Activated naive CD8-positive, alpha-beta T cell treated with anti-CD3 and anti-CD28 coated beads, Interleukin-2, amount 10 ng/mL, durations not matched to agents 7 days and 5 days (primary cell): ENCODE results near the gene LIM2. TPM values are rescaled to one million over a fixed set of nuclear protein-coding genes. Genes with fewer than 3 reads are reported as not detected.

Experiments used
- ATAC-seq: fragments of 150-1000 bp; cut with Tn5 transposase; one replicate; pipeline ENCODE4 v1.10.0; 2021; ENCODE audit warnings: low read depth, moderate library complexity
- POLR2A ChIA-PET: fragments of 350-600 bp; sonication (Branson Sonifier 250); formaldehyde crosslinking; loops from one replicate; lab custom pipeline; 2021; ENCODE audit warnings: antibody characterized with exemption; lab: Charles Lee
- DNase-seq: peaks from one replicate; pipeline ENCODE4 v3.0.0; 2021
- H3K27ac Mint-ChIP-seq: one replicate; pipeline ENCODE4 v1.8.0; 2022; ENCODE audit warnings: mild to moderate bottlenecking, mixed read lengths
- H3K27me3 Mint-ChIP-seq: one replicate; pipeline ENCODE4 v1.8.0; 2022; ENCODE audit warnings: mild to moderate bottlenecking, moderate library complexity, mixed read lengths
- H3K36me3 Mint-ChIP-seq: one replicate; pipeline ENCODE4 v1.8.0; 2021; ENCODE audit warnings: mild to moderate bottlenecking, mixed read lengths
- H3K4me1 Mint-ChIP-seq: one replicate; pipeline ENCODE4 v1.8.0; 2021; ENCODE audit warnings: mixed read lengths
- H3K4me3 Mint-ChIP-seq: one replicate; pipeline ENCODE4 v1.8.0; 2022; ENCODE audit warnings: mild to moderate bottlenecking, moderate library complexity, mixed read lengths
- H3K9me3 Mint-ChIP-seq: one replicate; pipeline ENCODE4 v1.8.0; 2021; ENCODE audit warnings: mixed read lengths
- total RNA-seq, 2 experiments: library from RNA; stranded (reverse); gene quantifications; one replicate each; pipeline ENCODE4 v1.2.3, GENCODE V29; 2021

LIM2 gene
- total RNA-seq, 2 experiments from 2014 or later, result not detected

GRCh38 chr19:51338563-51339312, 49.0 kb downstream of the LIM2 start:
- peak; percentile 74 for ATAC-seq
- H3K27me3 Mint-ChIP-seq, result peaks cover 16% of the 10 kb centered on the region
- POLR2A ChIA-PET, result interaction anchor here (1.0 to 1.4 kb wide), 3 partner anchors 34 to 82 kb away, joined by 3 to 4 read pairs (median 3); partner anchors contain the start of gene NKG7

GRCh38 chr19:51337861-51338562, 49.8 kb downstream of the LIM2 start:
- ATAC-seq, result no peak
- H3K4me1 Mint-ChIP-seq, result peaks cover 15% of the 10 kb centered on the region
- H3K4me3 Mint-ChIP-seq, result peak overlapping the region; percentile 97
- no peaks in the 10 kb centered on the region for H3K36me3 Mint-ChIP-seq
- peak overlapping the region; percentile 49 for H3K27ac Mint-ChIP-seq
- DNase-seq, result no peak
- POLR2A ChIA-PET, result no interaction called here
- no peaks in the 10 kb centered on the region for H3K9me3 Mint-ChIP-seq
- peaks cover 16% of the 10 kb centered on the region for H3K27me3 Mint-ChIP-seq

More at GRCh38 chr19:51338563-51339312, 49.0 kb downstream of the LIM2 start:
- Mint-ChIP-seq H3K4me3 (peak overlapping the region; percentile 97), H3K4me1 (peaks cover 16% of the 10 kb centered on the region), H3K9me3 (no peaks in the 10 kb centered on the region), H3K27ac (peak overlapping the region; percentile 62), H3K36me3 (no peaks in the 10 kb centered on the region)
- peak; percentile 94 for DNase-seq

GRCh38 chr19:51337141-51337860, 50.5 kb downstream of the LIM2 start:
- peaks cover 12% of the 10 kb centered on the region for H3K4me1 Mint-ChIP-seq
- H3K9me3 Mint-ChIP-seq, result no peaks in the 10 kb centered on the region
- ATAC-seq, result no peak
- no peak for DNase-seq
- peaks cover 14% of the 10 kb centered on the region for H3K27me3 Mint-ChIP-seq
- H3K36me3 Mint-ChIP-seq, result no peaks in the 10 kb centered on the region
- POLR2A ChIA-PET, result interaction anchor here (0.6 kb wide), 1 partner anchor 1414 kb away, joined by 3 read pairs; no protein-coding TSS in a partner anchor
- H3K27ac Mint-ChIP-seq, result no peak overlapping the region
- H3K4me3 Mint-ChIP-seq, result no peak overlapping the region

- Mint-ChIP-seq H3K36me3 (peaks cover 1% of the 10 kb centered on the region), H3K9me3 (peaks cover 2% of the 10 kb centered on the region), H3K27me3 (peaks cover 8% of the 10 kb centered on the region), H3K4me3 (no peak overlapping the region), H3K4me1 (peaks cover 5% of the 10 kb centered on the region), H3K27ac (no peak overlapping the region)
- POLR2A ChIA-PET, result interaction anchor here (0.6 to 0.7 kb wide), 2 partner anchors 123 to 783 kb away, joined by 3 to 5 read pairs; no protein-coding TSS in a partner anchor
- DNase-seq (no peak), ATAC-seq (no peak)
Observed at GRCh38 chr19:51333836-51334460, 53.8 kb downstream of the LIM2 start.

- DNase-seq (no peak), ATAC-seq (no peak)
- POLR2A ChIA-PET, result no interaction called here
- Mint-ChIP-seq H3K27me3 (peaks cover 23% of the 10 kb centered on the region), H3K36me3 (peaks cover 1% of the 10 kb centered on the region), H3K27ac (no peak overlapping the region), H3K4me3 (no peak overlapping the region), H3K4me1 (peaks cover 5% of the 10 kb centered on the region), H3K9me3 (peaks cover 2% of the 10 kb centered on the region)
Observed at GRCh38 chr19:51331716-51332115, 56.1 kb downstream of the LIM2 start.

GRCh38 chr19:51331193-51331592, 56.6 kb downstream of the LIM2 start:
- no peak for ATAC-seq

GRCh38 chr19:51330366-51330765, 57.4 kb downstream of the LIM2 start:
- H3K4me3 Mint-ChIP-seq, result no peak overlapping the region
- peaks cover 1% of the 10 kb centered on the region for H3K36me3 Mint-ChIP-seq
- peaks cover 11% of the 10 kb centered on the region for H3K4me1 Mint-ChIP-seq
- ATAC-seq (no peak), DNase-seq (no peak)
- POLR2A ChIA-PET, result interaction anchor here (0.6 kb wide), 1 partner anchor 41 kb away, joined by 3 read pairs; no protein-coding TSS in a partner anchor
- H3K9me3 Mint-ChIP-seq, result peaks cover 2% of the 10 kb centered on the region
- peaks cover 31% of the 10 kb centered on the region for H3K27me3 Mint-ChIP-seq
- no peak overlapping the region for H3K27ac Mint-ChIP-seq

More at GRCh38 chr19:51331193-51331592, 56.6 kb downstream of the LIM2 start:
- Mint-ChIP-seq H3K36me3 (peaks cover 1% of the 10 kb centered on the region), H3K27ac (no peak overlapping the region), H3K27me3 (peaks cover 27% of the 10 kb centered on the region), H3K4me1 (peaks cover 5% of the 10 kb centered on the region), H3K4me3 (no peak overlapping the region), H3K9me3 (peaks cover 2% of the 10 kb centered on the region)
- no peak for DNase-seq
- POLR2A ChIA-PET, result interaction anchor here (0.6 kb wide), 1 partner anchor 41 kb away, joined by 3 read pairs; no protein-coding TSS in a partner anchor

Other genes with a start within 250 kb of the LIM2 start
- gene SIGLEC7, start 245.7 kb downstream of the LIM2 start, total RNA-seq, result under 1 TPM; 0.33 to 0.40 TPM
- gene CD33, start 162.9 kb downstream of the LIM2 start, total RNA-seq, result 10 to 100 TPM in 1 of 2 experiments, 1 to 10 TPM in 1; 7.7 to 10.6 TPM
- not detected for gene SIGLECL1, start 136.9 kb downstream of the LIM2 start, total RNA-seq
- gene IGLON5, start 76.3 kb downstream of the LIM2 start, total RNA-seq, result under 1 TPM in 1 of 2 experiments, not detected in 1; 0.11 TPM
- under 1 TPM; 0.62 to 0.94 TPM for gene VSIG10L, start 45.8 kb downstream of the LIM2 start, total RNA-seq
- gene ETFB, start 21.6 kb downstream of the LIM2 start, total RNA-seq, result 100 to 1,000 TPM; 121 to 124 TPM
- gene CLDND2, start 19.0 kb downstream of the LIM2 start, total RNA-seq, result 10 to 100 TPM; 11.6 to 13.4 TPM
- gene NKG7, start 15.3 kb downstream of the LIM2 start, total RNA-seq, result 100 to 1,000 TPM; 263 TPM
- not detected for gene C19orf84, start 2.6 kb upstream of the LIM2 start, total RNA-seq
- gene SIGLEC10, start 29.7 kb upstream of the LIM2 start, total RNA-seq, result under 1 TPM; 0.91 to 0.96 TPM
- not detected for gene SIGLEC8, start 70.5 kb upstream of the LIM2 start, total RNA-seq
- not detected for gene CEACAM18, start 90.6 kb upstream of the LIM2 start, total RNA-seq
- 1 to 10 TPM; 3.7 to 5.3 TPM for gene SIGLEC12, start 113.8 kb upstream of the LIM2 start, total RNA-seq
- gene SIGLEC6, start 143.7 kb upstream of the LIM2 start, total RNA-seq, result not detected
- gene ZNF175, start 183.3 kb upstream of the LIM2 start, total RNA-seq, result 10 to 100 TPM in 1 of 2 experiments, 1 to 10 TPM in 1; 9.5 to 15.6 TPM
- gene SIGLEC5, start 242.4 kb upstream of the LIM2 start, total RNA-seq, result not detected